Right hindlimb (tissue), 1 donor: Measurements from ENCODE around the gene OSBPL8.

Experiments used
- DNase-seq: peaks from one replicate; pipeline ENCODE4 v3.0.0-alpha.2; 2018

Gene OSBPL8

DNA sequence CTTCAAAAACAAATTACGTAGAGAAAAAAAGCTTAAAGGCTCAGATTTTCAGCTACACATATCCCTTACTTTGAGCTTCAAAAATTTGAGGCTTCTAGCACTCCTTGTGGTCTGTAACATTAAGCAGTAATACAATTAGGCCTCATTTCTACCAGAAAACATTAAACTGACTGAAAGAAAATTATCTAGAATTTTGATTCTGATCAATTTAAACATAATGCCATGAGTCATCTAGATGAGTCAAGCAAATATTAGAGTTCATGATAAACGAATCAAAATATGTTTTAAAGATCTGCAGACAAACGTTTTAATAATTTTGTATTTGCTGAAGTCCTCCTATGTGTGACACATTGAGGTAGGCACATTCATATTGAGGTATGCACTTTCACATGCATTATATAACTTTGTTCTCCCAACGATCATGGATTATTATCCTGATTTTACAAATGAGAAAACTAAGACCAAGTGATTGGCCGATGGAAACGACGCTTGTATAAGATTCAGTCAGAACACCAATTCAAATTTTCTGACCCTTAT lies 4.3 kb downstream of the OSBPL8 start:
- no peak for DNase-seq

GRCh38 chr12:76554405-76555230 lies 5.0 kb downstream of the OSBPL8 start:
- DNase-seq, result no peak

DNA sequence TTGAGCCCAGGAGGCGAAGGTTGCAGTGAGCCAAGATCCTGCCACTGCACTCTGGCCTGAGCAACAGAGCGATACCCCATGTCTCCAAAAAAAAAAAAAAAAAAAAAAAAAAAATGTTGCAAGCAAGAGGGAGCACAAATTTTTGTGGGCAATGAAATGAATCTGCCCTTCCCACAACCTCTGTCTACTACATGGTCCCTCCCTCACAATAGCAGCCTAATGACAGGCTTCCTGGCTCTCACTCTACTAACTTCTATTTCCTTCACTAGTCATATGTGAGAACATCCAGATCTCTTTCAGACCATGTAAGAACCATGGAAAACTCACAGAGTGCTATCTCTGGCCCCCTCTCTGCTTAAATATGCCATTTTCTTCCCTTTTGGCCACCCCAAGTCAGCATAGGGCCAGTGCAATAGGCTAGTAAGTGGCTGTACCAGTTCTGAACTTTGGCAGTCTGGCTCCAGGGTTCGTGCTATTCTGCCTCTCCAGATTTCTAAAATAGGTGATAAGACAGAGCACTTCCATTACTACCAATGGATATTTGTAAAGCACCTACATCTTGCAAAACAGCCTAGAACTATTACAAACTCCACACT lies 7.1 kb downstream of the OSBPL8 start:
- DNase-seq, result no peak

DNA sequence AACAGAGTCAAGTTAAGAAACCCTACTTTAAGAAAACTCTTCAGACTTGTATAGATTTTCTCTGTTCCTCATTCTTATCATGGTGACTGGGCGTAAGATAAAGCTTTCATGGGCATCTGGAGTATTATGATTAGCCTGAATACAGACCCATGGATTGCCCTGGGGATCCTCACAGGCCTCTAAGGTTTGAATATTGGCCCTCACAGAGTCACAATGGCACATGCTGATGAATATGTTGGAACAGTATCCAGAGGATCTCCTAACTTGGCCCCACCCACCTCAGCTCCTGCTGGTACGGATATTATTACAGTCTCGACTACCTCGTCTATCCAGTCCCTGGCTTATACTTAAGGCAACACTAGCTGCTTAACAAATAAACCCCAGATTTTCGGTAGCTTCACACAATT lies 8.1 kb downstream of the OSBPL8 start:
- DNase-seq, result no peak

GRCh38 chr12:76549131-76549530 lies 10.4 kb downstream of the OSBPL8 start:
- DNase-seq, result no peak

GRCh38 chr12:76548222-76548837 lies 11.2 kb downstream of the OSBPL8 start:
- DNase-seq, result no peak

DNA sequence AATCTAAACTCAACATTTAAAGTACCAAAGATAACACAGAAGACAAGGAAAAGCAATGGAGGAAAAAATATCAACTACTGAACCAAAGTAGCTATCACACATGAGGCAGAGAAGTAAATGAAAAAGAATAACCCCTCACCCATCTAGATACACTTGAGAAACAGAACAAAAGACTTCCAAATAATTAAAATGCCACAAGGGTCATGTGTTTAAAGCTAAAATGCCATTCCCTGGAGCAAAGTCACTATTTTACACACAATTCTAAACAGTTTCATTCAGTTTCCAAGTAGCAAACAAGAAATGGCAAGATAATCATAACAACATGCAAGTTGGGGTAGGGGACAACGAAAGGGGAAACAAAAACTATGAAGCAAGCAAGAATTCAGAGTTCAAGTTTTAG lies 12.0 kb downstream of the OSBPL8 start:
- no peak for DNase-seq

DNA sequence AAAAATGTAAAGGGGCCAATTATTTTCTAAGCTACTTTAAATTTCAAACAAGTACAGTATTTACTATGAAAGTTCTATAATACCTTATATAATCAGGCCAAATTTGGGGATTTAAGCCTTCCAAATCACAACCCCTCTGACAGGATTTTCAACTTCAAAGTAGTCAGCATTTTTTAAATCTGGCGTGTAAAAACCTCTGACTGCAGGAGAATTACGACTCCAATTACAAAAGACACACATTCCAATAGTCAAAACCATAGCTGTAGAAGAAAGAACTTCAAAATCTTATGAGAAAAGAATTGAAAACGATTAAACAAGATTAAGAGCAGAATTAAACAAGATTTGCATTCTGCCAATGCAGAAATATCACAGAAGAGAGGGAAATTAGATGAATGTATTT lies 12.7 kb downstream of the OSBPL8 start:
- no peak for DNase-seq

- no peak for DNase-seq
Measured at GRCh38 chr12:76545486-76545885, 14.1 kb downstream of the OSBPL8 start.

DNA sequence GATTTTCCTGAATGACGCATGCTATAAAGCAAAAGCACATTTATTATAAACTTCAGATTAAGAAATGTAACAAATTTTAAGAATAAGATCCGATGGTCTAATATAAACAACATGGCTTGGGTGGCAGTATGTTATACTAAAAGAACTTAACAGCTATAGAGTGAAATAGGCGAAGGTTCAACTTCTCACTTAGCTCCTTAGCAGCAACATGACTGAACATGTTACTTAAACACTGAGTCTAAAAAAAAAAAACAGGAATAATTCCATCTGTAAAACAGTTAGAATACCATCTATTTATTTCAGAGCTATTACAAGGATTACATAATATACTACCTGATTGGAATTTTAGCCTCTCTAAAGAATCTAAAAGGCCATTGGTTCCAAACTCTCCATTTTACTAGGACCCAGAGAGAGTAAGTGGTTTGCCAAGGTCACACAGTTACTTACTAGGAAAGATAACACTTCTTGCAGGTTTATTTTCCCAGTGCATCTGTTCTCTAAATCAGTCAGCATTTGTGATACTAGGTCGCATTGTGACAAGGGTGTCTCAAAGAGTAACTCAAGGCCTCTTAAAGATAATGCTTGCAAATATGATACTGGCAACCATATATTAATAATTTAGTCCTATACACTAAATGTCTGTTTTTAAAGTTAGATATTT lies 14.8 kb downstream of the OSBPL8 start:
- no peak for DNase-seq

- no peak for DNase-seq
Measured at GRCh38 chr12:76543813-76544347, 15.7 kb downstream of the OSBPL8 start.

DNA sequence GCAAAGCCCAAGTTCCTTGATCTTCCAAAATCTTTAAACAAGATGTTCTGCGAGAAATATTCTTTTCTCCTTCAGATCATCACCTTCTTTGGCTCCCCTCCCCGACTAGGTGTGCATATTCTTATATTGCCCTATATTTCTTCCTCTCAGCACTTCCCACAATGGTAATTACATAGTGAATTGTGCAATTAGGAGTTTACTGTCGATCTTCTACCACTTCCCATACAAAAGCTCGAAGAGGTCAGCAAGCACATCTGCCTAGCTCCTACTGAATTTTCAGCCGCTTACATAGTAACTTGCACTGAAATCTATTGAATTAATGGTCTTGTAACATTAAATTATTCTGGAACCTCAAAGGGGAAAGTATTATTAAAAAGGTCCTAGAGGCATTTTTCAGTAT lies 16.7 kb downstream of the OSBPL8 start:
- no peak for DNase-seq

DNA sequence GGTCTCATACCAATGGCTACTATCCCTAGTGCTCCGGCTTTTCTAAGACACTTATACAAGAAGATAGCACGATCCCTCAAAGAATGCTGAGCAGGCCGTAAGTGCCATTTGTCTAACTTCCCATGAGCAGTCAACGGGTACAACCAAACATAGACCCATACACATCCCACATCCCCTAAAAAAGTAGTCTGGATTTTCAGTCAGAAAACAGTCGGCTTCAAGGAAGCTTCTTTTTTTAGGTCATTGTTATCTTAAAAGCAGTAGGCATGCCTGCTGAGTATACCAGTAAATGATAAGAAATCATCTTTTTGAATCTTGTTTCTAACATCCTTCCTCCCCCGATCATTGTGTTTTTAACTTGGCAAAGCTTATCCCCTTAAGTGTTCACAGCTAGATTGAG lies 19.8 kb downstream of the OSBPL8 start:
- DNase-seq, result no peak

GRCh38 chr12:76537923-76538322 lies 21.6 kb downstream of the OSBPL8 start:
- no peak for DNase-seq

DNA sequence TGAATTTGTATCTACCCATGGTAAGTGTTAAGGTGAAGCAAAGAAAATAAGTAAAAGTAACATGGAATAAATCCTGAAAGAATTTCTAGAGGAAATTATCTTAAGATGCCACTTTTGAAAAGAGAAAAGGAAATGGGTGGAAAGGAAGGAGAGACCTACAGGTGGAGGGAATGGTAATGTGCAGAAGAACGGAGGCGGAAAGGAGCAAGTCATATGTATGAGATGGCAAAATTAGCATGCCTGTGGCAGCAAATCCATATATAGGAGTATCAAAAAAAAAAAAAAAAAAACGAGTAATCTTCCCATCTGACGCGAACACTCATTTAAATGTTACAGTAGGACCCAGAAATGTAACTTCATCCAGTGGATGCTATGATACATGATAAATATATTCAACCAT lies 23.0 kb downstream of the OSBPL8 start:
- DNase-seq, result no peak

DNA sequence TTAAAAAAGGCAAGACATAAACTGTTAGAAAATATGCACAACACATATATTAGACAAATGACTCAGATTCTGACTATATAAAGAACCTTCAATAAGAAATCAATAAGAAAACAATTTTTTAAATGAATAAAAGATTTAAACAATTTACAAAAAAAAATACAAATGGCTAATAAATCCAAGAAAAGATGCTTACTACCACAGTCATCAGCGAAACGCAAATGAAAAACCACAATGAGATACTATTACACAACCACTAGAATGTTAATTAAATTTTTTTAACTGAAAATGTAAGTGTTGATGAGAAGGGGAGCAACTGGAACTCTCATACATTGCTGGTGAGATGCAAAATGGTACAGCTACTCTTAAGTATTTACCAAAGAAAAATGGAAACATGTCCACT lies 24.4 kb downstream of the OSBPL8 start:
- DNase-seq, result no peak

GRCh38 chr12:76533331-76533730 lies 26.2 kb downstream of the OSBPL8 start:
- DNase-seq, result no peak

DNA sequence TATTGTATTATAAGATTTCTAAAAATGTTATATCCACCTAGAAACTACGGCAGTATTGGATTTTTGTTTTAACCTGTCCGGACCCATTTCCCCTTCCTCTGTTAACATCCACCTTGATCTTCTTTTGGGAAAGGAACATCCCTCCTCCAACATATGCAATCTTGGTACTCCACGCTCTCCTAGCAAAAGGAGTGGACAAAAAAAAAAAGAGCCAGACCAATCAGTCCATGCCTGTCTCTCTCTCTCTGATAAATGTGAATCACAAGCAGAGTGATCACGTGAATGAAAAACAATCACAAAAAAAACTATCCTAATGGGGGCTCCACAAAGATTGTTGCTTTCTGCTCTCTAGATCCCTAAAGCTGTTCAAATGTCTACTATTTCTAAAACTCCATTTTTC lies 27.1 kb downstream of the OSBPL8 start:
- DNase-seq, result no peak

- no peak for DNase-seq
Measured at GRCh38 chr12:76531056-76531455, 28.5 kb downstream of the OSBPL8 start.

DNA sequence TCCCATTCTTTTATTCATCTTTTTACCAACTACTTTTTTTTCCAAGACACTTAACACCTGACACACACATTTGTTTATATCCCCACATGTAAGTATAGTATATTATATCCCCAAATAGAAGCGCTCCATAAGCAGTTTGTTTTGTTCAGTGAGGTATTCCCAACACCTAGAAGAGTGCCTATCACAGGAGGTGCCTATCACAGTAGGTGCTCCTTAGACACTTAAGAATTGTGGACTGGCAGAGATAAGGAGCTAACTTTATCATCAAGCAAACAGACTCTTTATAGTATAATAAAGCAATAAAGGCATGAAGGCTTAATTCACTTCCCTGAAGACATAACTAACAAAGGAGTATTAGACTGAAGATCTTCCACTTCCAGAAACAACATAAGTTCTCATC lies 29.1 kb downstream of the OSBPL8 start:
- no peak for DNase-seq

DNA sequence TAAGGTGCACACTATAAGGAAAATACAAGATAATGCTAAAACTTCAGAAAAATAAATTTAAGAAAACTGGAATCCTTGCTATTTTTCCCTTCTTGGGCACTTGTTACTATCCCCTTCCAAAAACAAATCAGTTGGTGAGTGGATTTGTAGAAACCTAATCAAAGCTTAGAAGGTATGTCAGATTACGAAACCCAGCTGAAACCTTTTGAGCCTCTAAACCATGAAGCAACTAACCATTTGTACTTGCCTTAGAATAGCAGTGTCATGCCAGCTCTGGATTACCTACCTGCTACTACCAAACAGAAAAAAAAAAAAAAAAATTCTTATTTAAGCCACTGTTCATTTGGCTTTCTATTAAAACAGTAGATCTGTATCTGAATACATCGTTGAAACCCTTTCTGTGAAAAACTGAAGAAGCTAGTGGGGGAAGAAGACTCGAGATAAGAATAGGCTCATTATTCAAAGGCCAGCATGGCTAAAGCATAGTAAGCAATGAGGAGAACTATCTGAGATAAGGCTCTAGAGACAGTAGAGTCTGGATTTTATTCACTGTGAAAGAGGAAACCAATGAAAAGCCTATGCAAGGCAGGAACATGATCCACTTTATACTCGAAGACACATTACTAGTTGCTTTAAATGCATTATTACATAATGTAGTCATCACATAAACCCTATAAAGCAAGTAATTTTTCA lies 30.2 kb downstream of the OSBPL8 start:
- no peak for DNase-seq

GRCh38 chr12:76523408-76523807 lies 36.2 kb downstream of the OSBPL8 start:
- no peak for DNase-seq

DNA sequence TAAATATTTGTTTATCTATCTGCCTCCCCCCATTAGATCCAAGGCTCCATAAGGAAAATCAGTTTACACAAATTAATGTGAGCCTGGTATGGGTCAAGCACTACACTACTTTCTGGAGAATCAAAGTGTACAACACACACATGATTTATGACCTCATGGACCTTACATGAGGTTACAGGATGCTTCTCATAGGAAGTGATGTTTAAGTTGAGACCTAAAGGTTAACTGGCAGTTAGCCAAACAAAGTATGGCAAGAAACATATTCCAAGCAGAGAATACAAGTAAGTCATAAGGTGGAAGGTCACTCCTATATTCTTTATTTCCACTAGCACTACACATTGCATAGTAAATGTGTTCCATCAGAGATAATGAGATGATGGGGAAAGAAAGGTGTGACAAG lies 39.2 kb downstream of the OSBPL8 start:
- DNase-seq, result no peak
